Measurements from ENCODE around the gene HOXD9. TPM values are rescaled to one million over a fixed set of nuclear protein-coding genes. Genes with fewer than 3 reads are reported as not detected.

HOXD9 gene
- total RNA-seq, 4 donors from 2014 or later = 3.8 to 78.1 (median 46.4) TPM

- TF ChIP-seq POLR2A (IDR thresholded peaks at IDR 0.05) (peak; percentile 93 to 98), CTCF (IDR thresholded peaks at IDR 0.05) (peak; percentile 65 to 76 (median 68))
- H3K27ac ChIP-seq = peak within 1 kb of the TSS; percentile 98 to 99
- H3K36me3 ChIP-seq = no peaks in the 10 kb centered on the region
- H3K4me1 ChIP-seq = no peaks in the 10 kb centered on the region
- intact Hi-C loops (cut with DNase I; ENCODE audit: low total_unique reads) = no loop called here
- peak; percentile 91 to 96 for DNase-seq
- peak within 1 kb of the TSS; percentile 43 to 51 for H3K4me3 ChIP-seq
- no peaks in the 10 kb centered on the region for H3K9me3 ChIP-seq
- no peaks in the 10 kb centered on the region for H3K27me3 ChIP-seq
These were observed 6.4 kb upstream of the HOXD9 start, which contains the start of gene HOXD10 for GRCh38 chr2:176115883-176116813. TSS of gene HOXD10 (plus strand) at chr2:176116778. CDS start at chr2:176116834, 56 bp downstream.

- H3K27me3 ChIP-seq = no peaks in the 10 kb centered on the region
- no peaks in the 10 kb centered on the region for H3K4me1 ChIP-seq
- TF ChIP-seq POLR2A (IDR thresholded peaks at IDR 0.05) (no peak), CTCF (IDR thresholded peaks at IDR 0.05) (no peak)
- H3K9me3 ChIP-seq = no peaks in the 10 kb centered on the region
- no peaks in the 10 kb centered on the region for H3K36me3 ChIP-seq
- peak overlapping the region; percentile 98 to 99 for H3K27ac ChIP-seq
- H3K4me3 ChIP-seq = peak overlapping the region; percentile 43 to 51
- DNase-seq = no peak
- intact Hi-C loops (cut with DNase I; ENCODE audit: low total_unique reads) = no loop called here
These were observed 5.2 kb upstream of the HOXD9 start for GRCh38 chr2:176117162-176117822.

- no peaks in the 10 kb centered on the region for H3K27me3 ChIP-seq
- H3K27ac ChIP-seq = peak overlapping the region; percentile 98 to 99
These were observed 4.6 kb upstream of the HOXD9 start for GRCh38 chr2:176117823-176118371.

GRCh38 chr2:176118601-176119339, 3.7 kb upstream of the HOXD9 start:
- H3K27me3 ChIP-seq = no peaks in the 10 kb centered on the region
- H3K9me3 ChIP-seq = no peaks in the 10 kb centered on the region
- no peaks in the 10 kb centered on the region for H3K36me3 ChIP-seq
- no peaks in the 10 kb centered on the region for H3K4me1 ChIP-seq
- peak overlapping the region; percentile 98 to 99 for H3K27ac ChIP-seq
- peak; percentile 76 to 95 for DNase-seq
- TF ChIP-seq CTCF (IDR thresholded peaks at IDR 0.05) (peak; percentile 66 to 76 (median 71)), POLR2A (IDR thresholded peaks at IDR 0.05) (peak; percentile 46 to 66)
- peak overlapping the region; percentile 43 to 51 for H3K4me3 ChIP-seq
- intact Hi-C loops (cut with DNase I; ENCODE audit: low total_unique reads) = no loop called here

More at GRCh38 chr2:176117823-176118371, 4.6 kb upstream of the HOXD9 start:
- no peaks in the 10 kb centered on the region for H3K4me1 ChIP-seq
- H3K4me3 ChIP-seq = peak overlapping the region; percentile 43 to 51
- intact Hi-C loops (cut with DNase I; ENCODE audit: low total_unique reads) = no loop called here
- H3K9me3 ChIP-seq = no peaks in the 10 kb centered on the region
- no peak for DNase-seq
- TF ChIP-seq POLR2A (IDR thresholded peaks at IDR 0.05) = peak in 1 of 2 donors; percentile 3
- no peak for TF ChIP-seq CTCF (IDR thresholded peaks at IDR 0.05)
- H3K36me3 ChIP-seq = no peaks in the 10 kb centered on the region
